ENCODE data around the gene MYZAP.

GRCh38 chr15:57591237-57591821 is 375 bp upstream of the MYZAP start:
- TF ChIP-seq CTCF (conservative IDR thresholded peaks at IDR 0.05; ENCODE audit: low read length), result no peak
- no peak for TF ChIP-seq EZH2phosphoT487 (IDR thresholded peaks at IDR 0.05; ENCODE audit: borderline replicate concordance)

Data from Loucy (cell line).